OCI-LY7 (cell line): ENCODE data around the gene PTGES3. TPM values are rescaled to one million over a fixed set of nuclear protein-coding genes. Genes with fewer than 3 reads are reported as not detected.
A peak's percentile ranks its signal among the peaks of the same experiment; 100 is the strongest.

Experiments used
- BruUV-seq: library from RNA; stranded (reverse); fragments of 400-500 nt; replicated peaks from 2 replicates; lab custom pipeline; 2021; lab: Mats Ljungman, UMichigan
- CTCF ChIA-PET: fragments of 300-600 bp; sonication (Branson Sonifier 250); formaldehyde crosslinking; loops from one replicate; lab custom pipeline; 2022; ENCODE audit warnings: antibody characterized with exemption; ENCODE audit not compliant: unreplicated experiment; lab: Charles Lee
- POLR2A ChIA-PET: fragments of 300-600 bp; sonication (Branson Sonifier 250); formaldehyde crosslinking; loops from one replicate; lab custom pipeline; 2022; ENCODE audit warnings: antibody characterized with exemption; lab: Charles Lee
- DNase-seq: peaks from one replicate; pipeline ENCODE4 v3.0.0-alpha.2; 2015; ENCODE audit warnings: low spot score
- H2AFZ ChIP-seq: fragments of 200-600 bp; sonication (generic), shearing (Covaris generic); 2 replicates; pipeline ENCODE4 v1.6.1; 2014; ENCODE audit warnings: mild to moderate bottlenecking, antibody characterized with exemption, low read length, moderate library complexity
- H3K27ac ChIP-seq: fragments of 200-600 bp; sonication (generic); 2 replicates; pipeline ENCODE4 v1.5.1; 2014; ENCODE audit warnings: mixed run types, low read depth, mild to moderate bottlenecking, moderate library complexity, low read length, inconsistent platforms; ENCODE audit not compliant: poor library complexity, severe bottlenecking
- H3K36me3 ChIP-seq: fragments of 200-600 bp; sonication (generic); 2 replicates; pipeline ENCODE4 v1.6.1; 2014; ENCODE audit warnings: mild to moderate bottlenecking, antibody characterized with exemption, low read length, moderate library complexity, mixed read lengths; ENCODE audit not compliant: insufficient read depth
- H3K4me1 ChIP-seq: fragments of 200-600 bp; sonication (generic); 2 replicates; pipeline ENCODE4 v1.5.1; 2014; ENCODE audit warnings: mild to moderate bottlenecking, low read length; ENCODE audit not compliant: insufficient read depth, poor library complexity, severe bottlenecking
- H3K4me2 ChIP-seq: fragments of 200-600 bp; sonication (generic); 2 replicates; pipeline ENCODE4 v1.6.1; 2014; ENCODE audit warnings: mild to moderate bottlenecking, low read length
- H3K4me3 ChIP-seq: fragments of 200-600 bp; sonication (generic); 2 replicates; pipeline ENCODE4 v1.5.1; 2014; ENCODE audit warnings: mild to moderate bottlenecking, low read depth, low read length; ENCODE audit not compliant: poor library complexity, severe bottlenecking
- H3K79me2 ChIP-seq: fragments of 200-600 bp; sonication (generic); 2 replicates; pipeline ENCODE4 v1.6.1; 2016; ENCODE audit warnings: low read depth, mild to moderate bottlenecking, low read length, moderate library complexity, mixed read lengths; ENCODE audit not compliant: insufficient read depth
- H3K9me2 ChIP-seq: fragments of 200-600 bp; sonication (generic); 2 replicates; pipeline ENCODE4 v1.6.1; 2016; ENCODE audit warnings: mild to moderate bottlenecking, low read length, mixed read lengths; ENCODE audit not compliant: insufficient read depth
- H3K9me3 ChIP-seq: fragments of 200-600 bp; sonication (generic); 2 replicates; pipeline ENCODE4 v1.6.1; 2014; ENCODE audit warnings: mild to moderate bottlenecking, mixed run types, low read length, mixed read lengths
- H4K20me1 ChIP-seq: fragments of 200-600 bp; sonication (generic); 2 replicates; pipeline ENCODE4 v1.6.1; 2014; ENCODE audit warnings: mild to moderate bottlenecking, antibody characterized with exemption, low read length, moderate library complexity, mixed read lengths; ENCODE audit not compliant: insufficient read depth
- CTCF ChIP-seq: fragments of 200-600 bp; sonication (generic); conservative IDR thresholded peaks from 2 replicates; pipeline ENCODE4 v1.5.1; 2014; ENCODE audit warnings: mild to moderate bottlenecking, antibody characterized with exemption, low read length, moderate library complexity, mixed read lengths
- EZH2phosphoT487 ChIP-seq: fragments of 200-600 bp; sonication (generic); IDR thresholded peaks from 2 replicates; pipeline ENCODE4 v1.6.1; 2018; ENCODE audit warnings: low read depth, borderline replicate concordance, mild to moderate bottlenecking, mixed run types, antibody characterized with exemption, low read length, moderate library complexity, mixed read lengths
- intact Hi-C: fragments of 100-400 bp; cut with micrococcal nuclease; formaldehyde crosslinking; loops from one replicate; pipeline ENCODE4 v1.10.0; 2022; ENCODE audit not compliant: unreplicated experiment
- total RNA-seq, 2 experiments: library from RNA; depleted of rRNA in 1 of 2; stranded (reverse); fragments of >200 nt in 1 of 2; shearing (Covaris generic) in 1 of 2; gene quantifications; 2 replicates each; pipeline ENCODE4 v1.2.3, GENCODE V29; 2014 to 2022

PTGES3 gene
- total RNA-seq, 2 experiments from 2014 or later = 91.2 to 269 TPM

DNA sequence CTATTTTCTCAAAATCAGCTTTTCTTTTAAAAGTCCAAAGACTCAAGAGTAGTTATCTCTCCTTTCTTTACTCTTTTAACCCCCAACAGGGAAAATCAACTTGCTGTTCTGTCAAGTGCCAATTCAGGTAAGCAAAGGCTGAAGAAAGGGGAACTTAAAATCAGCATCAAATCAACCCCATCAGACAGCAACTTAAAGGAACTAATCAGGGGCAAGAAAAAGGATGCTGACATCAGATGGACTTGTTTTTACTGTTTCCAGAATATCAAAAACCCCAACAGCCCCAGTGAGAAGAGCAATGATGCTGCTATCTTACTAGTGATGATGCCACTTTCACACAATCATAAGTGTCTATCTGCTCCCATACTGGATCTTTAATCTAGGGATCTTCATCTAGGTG is 61.4 kb downstream of the PTGES3 start:
- Histone ChIP-seq H3K36me3 (peaks cover 55% of the 10 kb centered on the region), H3K4me2 (peak overlapping the region; percentile 18), H4K20me1 (peaks cover 6% of the 10 kb centered on the region; the same call in 1 of the 2 replicates), H3K27ac (peak overlapping the region; percentile 29), H2AFZ (no peak overlapping the region), H3K4me1 (peaks cover 36% of the 10 kb centered on the region), H3K79me2 (peaks cover 95% of the 10 kb centered on the region), H3K4me3 (no peak overlapping the region), H3K9me3 (no peaks in the 10 kb centered on the region), H3K9me2 (no peaks in the 10 kb centered on the region)
- CTCF ChIA-PET = no interaction called here
- intact Hi-C loops = no loop called here
- POLR2A ChIA-PET = interaction anchor here (0.6 to 0.7 kb wide), 2 partner anchors 65 to 130 kb away, joined by 3 to 6 read pairs; no protein-coding TSS in a partner anchor
- BruUV-seq = no TSS peak
- TF ChIP-seq EZH2phosphoT487 (no peak), CTCF (no peak)
- DNase-seq = peak; percentile 30

GRCh38 chr12:56622535-56622934 is 65.5 kb downstream of the PTGES3 start:
- POLR2A ChIA-PET = interaction anchor here (1.0 kb wide), 1 partner anchor 81 kb away, joined by 4 read pairs; no protein-coding TSS in a partner anchor
- no peak for TF ChIP-seq CTCF
- TF ChIP-seq EZH2phosphoT487 = no peak
- no peak for DNase-seq
- Histone ChIP-seq H3K4me2 (no peak overlapping the region), H3K9me3 (no peaks in the 10 kb centered on the region), H4K20me1 (peaks cover 14% of the 10 kb centered on the region; the same call in 1 of the 2 replicates), H3K9me2 (no peaks in the 10 kb centered on the region), H3K4me1 (peaks cover 13% of the 10 kb centered on the region), H3K27ac (no peak overlapping the region), H2AFZ (no peak overlapping the region), H3K36me3 (peaks cover 92% of the 10 kb centered on the region), H3K4me3 (no peak overlapping the region), H3K79me2 (peaks cover 98% of the 10 kb centered on the region)
- CTCF ChIA-PET = no interaction called here
- intact Hi-C loops = no loop called here
- no TSS peak for BruUV-seq

DNA sequence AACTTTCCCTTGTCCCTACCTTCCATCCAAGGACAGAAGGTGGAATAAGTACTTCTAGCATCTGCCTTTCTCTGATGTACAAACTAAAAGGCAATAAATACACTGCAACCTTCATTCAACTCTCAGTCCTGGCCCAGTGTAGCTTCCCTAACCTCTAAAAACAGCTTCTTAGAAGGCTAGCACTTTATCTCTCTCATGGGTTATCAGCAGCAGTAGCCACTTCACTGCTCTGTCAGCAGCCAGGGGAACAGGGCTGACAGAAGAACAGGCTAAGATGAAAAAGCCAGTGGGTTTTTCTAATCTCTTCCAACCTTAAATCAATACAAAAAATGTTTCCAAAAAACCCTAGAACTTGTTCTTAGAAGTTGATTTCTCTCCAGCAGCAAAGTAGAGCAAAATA is 71.2 kb downstream of the PTGES3 start:
- Histone ChIP-seq H3K36me3 (peaks cover 98% of the 10 kb centered on the region), H3K4me3 (no peak overlapping the region), H3K9me2 (no peaks in the 10 kb centered on the region), H3K4me1 (no peaks in the 10 kb centered on the region), H4K20me1 (peaks cover 8% of the 10 kb centered on the region; the same call in 1 of the 2 replicates), H2AFZ (no peak overlapping the region), H3K79me2 (peaks cover 49% of the 10 kb centered on the region), H3K9me3 (no peaks in the 10 kb centered on the region), H3K27ac (no peak overlapping the region), H3K4me2 (no peak overlapping the region)
- no peak for DNase-seq
- BruUV-seq = no TSS peak
- intact Hi-C loops = no loop called here
- no peak for TF ChIP-seq CTCF
- TF ChIP-seq EZH2phosphoT487 = no peak
- POLR2A ChIA-PET = interaction anchor here (1.1 to 1.6 kb wide), 2 partner anchors 11 to 20 kb away, joined by 3 to 5 read pairs; no protein-coding TSS in a partner anchor
- CTCF ChIA-PET = interaction anchor here (1.2 kb wide), 1 partner anchor 20 kb away, joined by 4 read pairs; no protein-coding TSS in a partner anchor
